ENCODE measurements around the gene HYAL2. TPM values are rescaled to one million over a fixed set of nuclear protein-coding genes. Genes with fewer than 3 reads are reported as not detected.

Gene HYAL2
- total RNA-seq, 1 experiment from 2014 or later = 35.7 TPM

- Mint-ChIP-seq H3K36me3 (ENCODE audit: insufficient read depth, unreplicated experiment) (peaks cover 20% of the 10 kb centered on the region), H3K27ac (ENCODE audit: unreplicated experiment) (peak overlapping the region; percentile 92), H3K4me3 (ENCODE audit: low read depth, unreplicated experiment) (peak overlapping the region; percentile 96), H3K9me3 (ENCODE audit: low read depth, unreplicated experiment) (no peaks in the 10 kb centered on the region), H3K4me1 (ENCODE audit: low read depth, unreplicated experiment) (peaks cover 10% of the 10 kb centered on the region), H3K27me3 (ENCODE audit: unreplicated experiment) (peaks cover 16% of the 10 kb centered on the region)
- no TSS peak for BruUV-seq (replicated peaks)
- no peak for DNase-seq
- CTCF ChIA-PET = no interaction called here
- TF ChIP-seq CTCF (IDR thresholded peaks at IDR 0.05; ENCODE audit: unreplicated experiment) = no peak
- intact Hi-C loops (cut with micrococcal nuclease; ENCODE audit: unreplicated experiment) = no loop called here
Measured at GRCh38 chr3:50359760-50360110, 37.2 kb upstream of the HYAL2 start.

- BruUV-seq (replicated peaks) = no TSS peak
Measured at GRCh38 chr3:50358911-50359759, 36.6 kb upstream of the HYAL2 start, which contains the start of gene TMEM115. TSS of gene TMEM115 (minus strand) at chr3:50359521. CDS start at chr3:50359063, 458 bp downstream.

GRCh38 chr3:50358355-50358910, 35.9 kb upstream of the HYAL2 start:
- no peak for TF ChIP-seq CTCF (IDR thresholded peaks at IDR 0.05; ENCODE audit: unreplicated experiment)
- no peaks in the 10 kb centered on the region for H3K9me3 Mint-ChIP-seq (ENCODE audit: low read depth, unreplicated experiment)
- peaks cover 28% of the 10 kb centered on the region for H3K36me3 Mint-ChIP-seq (ENCODE audit: insufficient read depth, unreplicated experiment)
- intact Hi-C loops (cut with micrococcal nuclease; ENCODE audit: unreplicated experiment) = no loop called here
- peaks cover 8% of the 10 kb centered on the region for H3K27me3 Mint-ChIP-seq (ENCODE audit: unreplicated experiment)
- peaks cover 10% of the 10 kb centered on the region for H3K4me1 Mint-ChIP-seq (ENCODE audit: low read depth, unreplicated experiment)
- DNase-seq = no peak
- CTCF ChIA-PET = no interaction called here
- peak overlapping the region; percentile 89 for H3K27ac Mint-ChIP-seq (ENCODE audit: unreplicated experiment)
- peak overlapping the region; percentile 96 for H3K4me3 Mint-ChIP-seq (ENCODE audit: low read depth, unreplicated experiment)
- no TSS peak for BruUV-seq (replicated peaks)

More at GRCh38 chr3:50358911-50359759, 36.6 kb upstream of the HYAL2 start, which contains the start of gene TMEM115:
- Mint-ChIP-seq H3K9me3 (ENCODE audit: low read depth, unreplicated experiment) (no peaks in the 10 kb centered on the region), H3K27ac (ENCODE audit: unreplicated experiment) (peak within 1 kb of the TSS; percentile 92), H3K27me3 (ENCODE audit: unreplicated experiment) (peaks cover 15% of the 10 kb centered on the region), H3K4me3 (ENCODE audit: low read depth, unreplicated experiment) (peak within 1 kb of the TSS; percentile 96), H3K4me1 (ENCODE audit: low read depth, unreplicated experiment) (peaks cover 10% of the 10 kb centered on the region), H3K36me3 (ENCODE audit: insufficient read depth, unreplicated experiment) (peaks cover 25% of the 10 kb centered on the region)
- intact Hi-C loops (cut with micrococcal nuclease; ENCODE audit: unreplicated experiment) = no loop called here
- CTCF ChIA-PET = no interaction called here
- DNase-seq = peak; percentile 94
- TF ChIP-seq CTCF (IDR thresholded peaks at IDR 0.05; ENCODE audit: unreplicated experiment) = no peak

GRCh38 chr3:50357481-50357880, 34.9 kb upstream of the HYAL2 start:
- BruUV-seq (replicated peaks) = no TSS peak
- no peaks in the 10 kb centered on the region for H3K27me3 Mint-ChIP-seq (ENCODE audit: unreplicated experiment)
- H3K27ac Mint-ChIP-seq (ENCODE audit: unreplicated experiment) = no peak overlapping the region
- H3K4me3 Mint-ChIP-seq (ENCODE audit: low read depth, unreplicated experiment) = peak overlapping the region; percentile 96
- CTCF ChIA-PET = no interaction called here
- peaks cover 28% of the 10 kb centered on the region for H3K36me3 Mint-ChIP-seq (ENCODE audit: insufficient read depth, unreplicated experiment)
- DNase-seq = no peak
- no peak for TF ChIP-seq CTCF (IDR thresholded peaks at IDR 0.05; ENCODE audit: unreplicated experiment)
- peaks cover 10% of the 10 kb centered on the region for H3K4me1 Mint-ChIP-seq (ENCODE audit: low read depth, unreplicated experiment)
- intact Hi-C loops (cut with micrococcal nuclease; ENCODE audit: unreplicated experiment) = no loop called here
- H3K9me3 Mint-ChIP-seq (ENCODE audit: low read depth, unreplicated experiment) = no peaks in the 10 kb centered on the region

Data from Calu3 (cell line).